GM19455 (cell line): ENCODE data around the gene ZNF860.

Experiments used
- ATAC-seq: cut with Tn5 transposase; IDR thresholded peaks from one replicate; pipeline ENCODE4 v1.9.1; 2021; ENCODE audit not compliant: unreplicated experiment

ZNF860 gene

DNA sequence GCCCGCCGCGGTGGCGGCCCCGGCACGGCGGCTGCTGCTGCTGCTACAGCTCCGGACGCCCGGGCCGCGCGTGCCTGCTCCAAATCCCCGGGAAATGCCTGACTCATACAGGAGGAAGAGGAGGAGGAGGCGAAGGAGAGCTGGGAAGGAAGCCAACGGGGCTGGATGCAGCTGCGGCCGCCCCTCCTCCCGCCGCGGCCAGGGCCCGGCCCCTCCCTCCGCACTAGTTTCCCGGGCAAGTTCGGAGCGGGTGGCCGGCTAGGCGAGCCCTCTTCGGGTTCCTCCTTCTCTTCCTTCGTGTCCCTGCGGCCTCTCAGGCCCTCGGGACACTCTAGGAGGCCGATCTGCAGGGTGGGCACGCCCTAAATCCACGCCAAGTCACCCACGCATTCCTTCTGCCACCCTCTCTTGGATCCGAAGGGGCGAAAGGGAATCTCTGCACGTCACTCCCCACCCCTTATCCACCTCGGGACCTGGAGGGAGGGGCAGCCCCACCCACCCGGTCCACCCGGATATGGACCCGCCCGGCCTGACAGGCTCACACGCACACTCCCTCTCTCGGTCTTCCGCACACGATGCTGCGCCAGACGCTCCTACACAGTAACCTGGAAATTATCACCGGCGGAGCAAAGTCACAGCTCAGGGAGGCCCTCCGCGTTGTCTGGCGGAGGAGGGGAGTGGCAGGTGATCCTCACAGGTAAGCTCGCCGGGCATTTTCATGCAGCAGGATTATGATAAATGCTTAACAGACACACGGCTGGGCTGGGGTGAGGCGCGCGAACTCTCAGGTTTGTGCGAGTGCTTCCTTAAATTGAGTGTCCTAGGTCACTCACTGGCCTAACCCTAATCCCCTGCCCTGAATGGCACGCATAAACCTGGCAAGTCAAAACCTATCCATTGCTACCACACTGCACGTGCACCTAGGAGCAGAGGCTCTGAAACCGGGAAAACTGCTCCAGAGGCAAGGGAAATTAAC, at the start of gene ZNF860, which contains the start of gene OSBPL10:
ZNF860 (plus strand) TSS at position 545 of the 976 bp plus-strand sequence. CDS start 7,330 bp downstream, outside the sequence.
OSBPL10 (minus strand) TSS at position 57 of the 976 bp plus-strand sequence. CDS start 83 bp downstream, outside the sequence.
- peak; percentile 34 for ATAC-seq

DNA sequence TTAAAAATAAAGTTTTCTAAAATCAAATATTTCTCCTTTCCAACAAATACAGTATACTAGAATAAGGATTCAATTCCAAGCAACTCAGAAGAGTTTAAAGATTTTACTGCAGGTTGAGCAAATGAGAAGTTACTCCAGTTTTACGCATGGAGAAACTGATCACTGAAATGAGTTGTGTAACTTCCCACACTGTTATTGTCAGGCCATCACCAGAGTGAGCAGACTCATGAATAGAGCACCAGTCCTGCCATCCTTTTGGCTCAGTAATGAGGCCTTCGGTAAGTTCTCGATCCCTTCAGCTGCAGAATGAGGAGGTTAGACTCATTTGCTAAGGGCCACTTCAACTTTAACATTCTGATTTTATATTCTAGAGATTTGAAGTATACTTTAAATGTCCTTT, 48.6 kb upstream of the ZNF860 start:
- ATAC-seq: no peak

DNA sequence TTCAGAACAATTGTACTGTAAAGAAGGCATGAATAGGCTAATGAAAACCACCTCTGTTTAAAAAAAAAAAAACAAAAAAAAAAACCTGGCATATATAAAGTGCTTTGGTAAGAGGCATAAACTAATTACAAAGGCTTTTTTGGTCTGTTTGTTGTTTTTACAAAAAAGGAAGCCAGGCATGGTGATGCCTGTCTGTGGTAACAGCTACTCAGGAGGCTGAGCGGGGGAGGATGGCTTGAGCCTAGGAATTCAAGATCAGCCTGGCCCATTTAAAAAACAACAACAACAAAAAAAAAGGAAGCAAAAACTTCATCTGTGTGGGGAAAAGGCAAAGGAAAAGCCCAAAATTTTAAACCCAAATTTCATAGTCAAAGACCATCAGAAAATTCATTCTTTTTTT, 47.5 kb upstream of the ZNF860 start:
- ATAC-seq: no peak

DNA sequence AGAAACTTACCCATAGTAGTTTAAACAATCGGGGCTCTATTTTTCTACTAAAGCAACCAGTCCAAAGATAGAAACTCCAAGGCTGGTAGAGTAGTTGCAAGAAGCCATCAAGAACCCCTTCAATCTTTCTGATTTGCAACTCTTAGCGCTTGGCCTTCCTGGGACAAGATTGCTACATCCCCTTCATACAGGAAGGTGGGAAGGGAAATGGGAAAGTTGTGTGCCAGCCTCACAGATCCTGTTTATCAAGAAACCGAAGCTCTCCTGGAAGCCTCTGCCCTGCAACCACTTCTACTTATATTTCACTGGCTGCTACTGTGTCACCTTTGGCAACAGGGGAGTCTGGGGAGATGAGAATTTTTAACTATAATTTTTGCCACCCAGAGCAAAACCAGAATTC, 46.7 kb upstream of the ZNF860 start:
- ATAC-seq: no peak

GRCh38 chr3:31936420-31937060, 45.0 kb upstream of the ZNF860 start:
- ATAC-seq: no peak

DNA sequence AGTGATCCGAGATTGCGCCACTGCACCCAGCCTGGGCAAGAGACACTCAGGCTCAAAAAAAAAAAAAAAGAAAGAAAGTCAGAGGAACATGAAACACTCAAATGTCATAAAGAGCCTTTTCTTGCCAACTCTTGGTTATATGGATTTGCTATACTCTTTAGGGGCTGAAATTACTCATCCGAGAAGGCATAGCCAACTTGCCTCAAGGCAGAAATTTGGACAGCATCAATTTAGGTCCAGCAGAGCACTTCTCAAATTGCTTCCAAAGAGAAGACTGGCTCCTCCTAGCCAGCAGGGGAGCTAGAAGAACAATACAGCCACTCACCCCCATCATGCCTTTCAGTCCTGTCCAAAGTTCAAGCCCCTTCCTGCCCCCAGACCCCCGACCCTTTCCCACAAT, 44.3 kb upstream of the ZNF860 start:
- no peak for ATAC-seq

DNA sequence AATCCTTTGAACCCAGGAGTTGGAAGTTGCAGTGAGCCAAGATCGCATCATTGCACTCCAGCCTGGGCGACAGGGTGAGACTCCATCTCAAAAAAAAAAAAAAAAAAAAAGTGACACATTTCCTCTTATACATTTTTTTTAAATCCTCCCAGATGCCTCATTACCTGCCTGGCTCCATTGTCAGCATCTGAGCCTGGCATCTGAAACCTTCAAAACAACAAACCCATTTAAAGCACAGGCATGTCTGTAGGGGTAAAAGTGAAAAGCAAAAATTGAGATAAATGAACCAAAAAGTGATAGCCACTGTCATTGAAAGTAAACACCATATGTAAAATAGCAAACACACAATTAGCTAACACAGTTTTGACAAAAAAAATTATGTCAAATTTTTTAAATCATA, 39.1 kb upstream of the ZNF860 start:
- ATAC-seq: no peak

DNA sequence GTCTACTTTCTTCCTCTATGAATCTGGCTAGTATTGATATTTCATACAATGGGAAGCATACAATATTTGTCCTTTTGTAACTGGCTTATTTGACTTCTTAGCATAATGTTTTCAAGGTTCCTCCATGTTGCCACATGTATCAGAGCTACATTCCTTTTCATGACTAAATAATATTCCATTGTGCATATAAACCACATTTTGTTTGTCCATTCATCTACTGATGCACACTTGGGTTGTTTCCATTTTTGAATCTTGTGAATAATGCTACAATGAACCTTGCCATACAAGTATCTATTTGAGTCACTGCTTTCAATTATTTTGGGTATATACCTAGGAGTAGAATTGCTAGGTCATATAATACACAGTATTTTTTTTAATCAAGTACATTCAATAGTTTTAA, 38.5 kb upstream of the ZNF860 start:
- ATAC-seq: no peak

DNA sequence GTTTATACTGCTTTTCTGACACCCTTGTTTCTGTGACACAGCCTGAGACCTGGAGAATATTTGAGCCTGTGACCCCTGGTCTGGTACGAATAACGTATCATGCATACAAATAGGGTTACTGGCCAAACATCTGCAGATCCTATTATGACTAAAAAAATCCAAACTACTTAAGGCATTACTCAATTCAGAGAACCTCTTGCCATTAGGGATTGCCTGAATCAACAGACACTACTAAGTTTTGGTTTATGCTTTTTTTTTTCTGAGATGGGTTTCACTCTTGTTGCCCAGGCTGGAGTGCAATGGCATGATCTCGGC, 35.9 kb upstream of the ZNF860 start:
- ATAC-seq: no peak

DNA sequence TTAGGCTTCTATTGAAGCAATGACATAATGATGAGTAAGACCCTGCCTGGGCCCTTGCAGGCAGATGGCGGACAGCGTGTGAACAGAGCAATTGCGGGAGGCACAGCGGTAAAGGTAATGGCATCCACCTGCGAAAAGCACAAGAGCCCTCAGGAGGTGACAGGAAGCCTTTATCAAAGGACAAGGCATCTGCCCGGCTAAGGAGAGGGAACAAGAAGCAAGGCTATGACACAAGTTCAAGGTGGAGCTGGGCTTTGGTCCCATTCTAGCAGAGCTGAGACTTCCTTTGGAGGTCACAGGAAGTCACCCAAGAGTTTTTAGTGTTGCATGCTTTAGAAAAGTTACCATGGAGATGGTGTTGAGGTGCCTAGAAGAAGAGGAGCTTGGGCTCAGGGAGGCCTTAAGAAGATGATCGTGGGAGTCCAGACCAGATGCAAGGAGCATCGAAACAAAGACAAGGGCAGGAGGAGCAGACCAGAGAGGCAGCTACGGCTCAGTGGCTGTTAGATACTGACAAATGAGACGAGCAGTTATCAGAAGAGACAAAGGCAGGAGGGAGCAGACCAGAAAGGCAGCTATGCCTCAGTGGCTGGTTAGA, 35.0 kb upstream of the ZNF860 start:
- ATAC-seq: no peak

DNA sequence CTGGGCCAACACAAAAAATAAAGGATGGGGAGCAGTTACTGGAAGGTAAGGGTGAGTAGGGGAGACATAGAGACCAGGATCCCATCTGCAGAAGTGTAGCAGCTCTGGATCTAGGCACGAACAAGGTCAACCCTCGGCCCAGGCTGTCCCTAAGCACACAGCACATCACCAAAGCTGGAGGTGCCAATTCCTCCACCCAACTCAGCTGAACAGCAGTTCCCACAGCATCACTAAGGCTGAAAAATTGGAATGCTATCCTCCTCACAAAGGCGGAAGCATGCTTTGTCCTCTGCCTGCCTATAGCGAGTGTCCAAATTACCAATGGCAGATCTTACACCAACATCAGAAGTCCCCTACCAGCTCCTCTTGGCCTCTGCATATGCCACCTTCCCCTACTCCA, 34.4 kb upstream of the ZNF860 start:
- ATAC-seq: no peak

GRCh38 chr3:31947671-31948091, 33.9 kb upstream of the ZNF860 start:
- ATAC-seq: no peak

- no peak for ATAC-seq
Observed at GRCh38 chr3:31948280-31948679, 33.3 kb upstream of the ZNF860 start.

- peak; percentile 82 for ATAC-seq
Observed at GRCh38 chr3:31952205-31952604, 29.3 kb upstream of the ZNF860 start.

DNA sequence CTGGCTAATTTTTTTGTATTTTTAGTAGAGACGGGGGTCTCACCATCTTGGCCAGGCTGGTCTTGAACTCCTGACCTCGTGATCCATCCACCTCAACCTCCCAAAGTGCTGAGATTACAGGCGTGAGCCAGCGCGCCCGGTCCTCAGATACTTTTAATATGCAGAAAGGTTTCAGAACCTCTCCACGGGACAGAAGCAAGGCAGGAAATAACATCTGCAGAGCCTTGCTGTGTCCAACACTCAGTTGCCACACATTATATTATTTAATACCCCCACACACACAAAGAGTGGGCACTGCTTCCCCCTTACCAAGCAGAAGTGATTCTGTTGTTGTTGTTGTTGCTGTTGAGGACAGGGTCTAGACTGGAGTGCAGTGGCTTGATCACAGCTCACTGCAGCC, 28.5 kb upstream of the ZNF860 start:
- ATAC-seq: no peak

- no peak for ATAC-seq
Observed at GRCh38 chr3:31953636-31954035, 27.9 kb upstream of the ZNF860 start.

DNA sequence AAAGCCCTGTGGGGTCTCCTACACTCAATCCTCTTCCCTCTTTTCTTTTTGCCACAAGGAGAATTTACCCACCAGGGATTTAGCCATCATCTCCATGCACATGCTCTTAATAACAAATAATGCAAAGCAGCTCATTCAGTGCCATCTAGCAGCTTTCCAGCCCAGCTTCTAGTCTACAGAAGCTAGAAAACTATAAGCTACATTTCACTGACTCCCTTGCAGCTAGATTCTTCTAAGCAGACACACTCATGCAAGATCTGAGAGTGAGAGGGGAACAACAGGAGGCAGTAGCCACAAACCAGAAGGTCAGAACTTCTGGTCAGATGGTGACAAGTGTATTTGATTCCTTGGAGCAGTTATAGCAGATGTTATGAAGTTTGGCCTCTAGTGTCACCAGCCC, 26.0 kb upstream of the ZNF860 start:
- no peak for ATAC-seq

DNA sequence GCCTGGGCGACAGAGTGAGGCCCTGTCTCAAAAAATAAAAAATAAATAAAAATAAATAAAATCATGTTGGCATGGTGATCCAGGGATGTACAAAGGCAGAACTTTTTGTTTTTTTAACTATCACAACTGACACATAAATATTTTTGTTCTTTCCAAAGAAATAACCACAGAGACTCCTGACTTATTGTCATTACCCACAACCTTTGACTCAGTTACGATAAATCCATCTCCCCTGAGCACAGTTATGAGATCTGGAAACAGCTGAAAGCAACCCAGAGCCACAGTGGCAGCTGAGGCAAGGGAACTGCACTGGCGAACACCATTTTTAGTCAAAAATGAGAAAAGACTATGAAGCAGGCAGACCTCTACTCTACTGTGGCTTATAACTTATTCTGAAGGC, 24.4 kb upstream of the ZNF860 start:
- no peak for ATAC-seq

DNA sequence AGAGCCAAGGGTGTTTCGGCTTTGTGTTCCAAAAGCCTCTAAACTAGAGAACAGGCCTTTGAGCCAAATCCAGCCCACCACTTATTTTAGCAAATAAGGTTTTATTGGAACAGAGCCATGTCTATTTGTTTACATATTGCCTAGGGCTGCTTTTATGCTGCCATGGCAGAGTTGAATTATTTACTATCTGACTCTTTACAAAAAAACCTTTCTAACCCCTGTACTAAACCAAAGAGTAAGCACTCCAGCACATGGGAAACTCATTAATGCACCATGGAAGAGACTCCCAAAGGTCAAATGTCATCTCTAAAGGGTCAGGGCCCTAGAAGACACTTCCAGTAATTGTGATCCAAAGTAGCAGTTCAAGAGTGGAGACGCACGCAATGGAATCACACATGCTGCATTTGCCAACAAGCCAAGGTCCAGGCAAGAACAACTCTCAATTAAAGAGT, 22.8 kb upstream of the ZNF860 start:
- ATAC-seq: no peak

DNA sequence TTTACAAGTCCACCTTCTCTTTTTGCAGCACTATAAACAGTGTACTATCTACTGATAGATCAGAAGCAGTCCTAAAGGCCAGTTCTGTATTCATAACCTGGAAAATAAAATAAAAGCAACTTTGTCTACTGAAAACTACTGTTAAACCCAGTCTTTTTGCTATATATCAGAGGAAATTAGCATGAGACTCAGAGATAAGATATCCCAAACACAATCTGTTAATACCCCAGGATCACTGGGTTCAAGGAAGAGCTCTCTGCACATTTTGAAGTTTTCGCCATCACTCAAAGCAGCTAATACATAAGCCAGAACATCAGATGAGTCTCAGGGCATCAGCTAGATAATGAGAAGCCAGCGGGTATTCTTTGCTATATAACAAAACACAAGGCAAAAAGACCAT, 22.3 kb upstream of the ZNF860 start:
- no peak for ATAC-seq

DNA sequence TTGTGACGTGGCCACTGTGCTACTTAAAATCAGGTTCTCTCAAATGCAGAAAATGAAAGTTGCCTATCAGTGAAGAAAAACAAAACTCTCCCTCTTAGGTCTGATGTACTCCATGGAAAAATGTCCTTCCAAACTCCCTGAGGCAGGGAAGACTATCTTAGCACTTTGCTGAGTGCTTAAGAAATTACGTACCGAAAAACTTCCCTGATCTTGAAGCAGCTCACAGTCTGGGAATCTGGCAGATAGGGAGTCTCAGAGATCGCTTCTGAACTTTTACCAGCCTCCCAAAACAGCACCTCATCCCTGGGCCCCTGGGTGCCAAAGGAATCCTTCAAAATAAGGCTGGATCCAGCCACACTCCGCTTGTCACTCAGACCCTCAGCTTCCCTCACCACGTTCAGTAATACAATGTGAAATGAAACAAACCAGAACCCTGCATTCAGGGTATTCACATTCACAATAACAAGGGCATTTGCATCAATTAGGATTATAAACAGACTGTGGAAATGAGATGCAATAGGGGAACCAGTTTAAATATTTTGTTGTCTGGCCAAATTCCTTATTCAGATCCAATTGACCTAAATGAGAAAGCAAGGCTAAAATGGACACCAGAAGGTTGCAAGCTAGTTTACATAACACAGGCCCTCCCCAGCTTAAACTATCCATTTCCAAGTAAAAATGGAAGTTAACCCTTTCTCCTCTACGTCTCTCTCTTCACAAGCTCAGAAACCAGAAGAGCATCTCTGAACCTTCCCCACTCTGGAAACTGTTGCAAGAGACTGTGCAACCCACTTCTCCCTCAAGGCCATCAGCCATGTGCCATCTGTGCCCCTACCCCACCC, 21.4 kb upstream of the ZNF860 start:
- ATAC-seq: no peak
